GM19043 (cell line): ENCODE data around the gene POLE.

ENCODE experiments used
- ATAC-seq: cut with Tn5 transposase; IDR thresholded peaks from one replicate; pipeline ENCODE4 v1.9.1; 2021; ENCODE audit warnings: low read depth; ENCODE audit not compliant: unreplicated experiment

Gene POLE

DNA sequence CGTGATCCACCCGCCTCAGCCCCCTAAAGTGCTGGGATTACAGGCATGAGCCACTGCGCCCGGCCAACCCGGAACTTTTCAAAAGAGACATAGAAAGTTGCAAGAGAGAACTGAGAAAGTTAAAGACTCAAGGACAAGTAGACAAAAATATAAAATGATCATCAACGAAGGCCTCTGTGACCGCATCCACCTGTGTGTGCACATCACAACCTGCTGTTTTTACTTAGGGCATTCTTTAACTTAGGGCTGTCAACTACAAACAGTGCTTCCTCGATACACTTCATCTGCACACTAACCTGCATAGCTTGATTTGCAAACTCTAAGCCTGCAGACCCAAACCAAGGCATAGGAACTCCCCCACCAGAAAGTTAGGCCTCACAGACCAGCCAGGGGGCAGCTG lies 53.7 kb downstream of the POLE start:
- ATAC-seq, result no peak

DNA sequence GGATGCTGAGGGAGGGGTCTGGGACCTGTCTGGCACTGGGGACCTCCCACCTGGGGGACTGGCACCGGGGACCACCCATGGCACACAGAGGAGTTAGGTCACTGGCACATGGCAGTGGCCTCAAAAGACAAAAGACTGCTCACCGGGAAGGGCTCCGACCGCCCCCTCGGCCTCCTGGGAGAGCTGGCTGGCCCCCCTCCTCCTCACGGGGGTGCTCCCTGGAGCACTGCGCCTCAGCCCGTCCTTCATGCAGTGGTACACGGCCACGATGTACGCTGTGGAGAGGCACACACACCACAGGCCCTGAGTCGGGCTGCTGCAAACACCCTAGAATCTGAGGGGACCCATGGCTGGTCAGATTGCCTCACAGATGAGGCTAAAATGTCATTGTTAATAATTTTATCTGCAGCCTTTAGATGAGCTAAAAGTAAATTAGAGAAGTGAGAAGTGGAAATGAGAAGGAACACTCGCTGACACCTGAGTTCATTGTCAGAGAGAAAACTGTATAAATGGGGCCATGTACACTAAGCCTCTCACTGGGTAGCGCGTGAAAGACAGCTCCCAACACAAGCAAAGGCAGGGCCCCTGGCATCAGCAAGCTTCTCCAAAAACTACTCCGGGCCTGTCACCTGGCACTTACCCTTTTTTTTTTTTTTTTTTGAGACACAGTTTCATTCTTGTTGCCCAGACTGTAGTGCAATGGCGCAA lies 54.5 kb downstream of the POLE start:
- ATAC-seq, result no peak

DNA sequence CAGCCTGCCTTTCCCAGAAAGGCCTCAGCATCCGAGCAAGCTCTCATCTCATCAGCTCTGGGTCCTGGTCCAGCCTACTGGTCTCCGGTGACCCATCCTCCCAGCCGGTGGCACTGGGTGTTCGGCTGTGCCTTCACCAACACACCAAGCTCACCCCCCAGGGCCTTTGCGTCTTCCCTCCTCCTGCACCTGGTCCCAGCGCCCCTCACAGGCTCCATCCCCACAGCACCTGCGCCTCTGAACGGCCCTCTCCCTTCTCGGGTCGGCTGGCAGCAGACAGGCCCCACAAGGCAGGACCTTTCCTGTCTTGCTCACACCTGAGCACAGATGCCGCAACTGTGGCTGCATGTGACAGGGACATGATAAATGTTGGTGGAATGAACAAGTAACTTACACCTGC lies 55.5 kb downstream of the POLE start:
- ATAC-seq, result no peak

DNA sequence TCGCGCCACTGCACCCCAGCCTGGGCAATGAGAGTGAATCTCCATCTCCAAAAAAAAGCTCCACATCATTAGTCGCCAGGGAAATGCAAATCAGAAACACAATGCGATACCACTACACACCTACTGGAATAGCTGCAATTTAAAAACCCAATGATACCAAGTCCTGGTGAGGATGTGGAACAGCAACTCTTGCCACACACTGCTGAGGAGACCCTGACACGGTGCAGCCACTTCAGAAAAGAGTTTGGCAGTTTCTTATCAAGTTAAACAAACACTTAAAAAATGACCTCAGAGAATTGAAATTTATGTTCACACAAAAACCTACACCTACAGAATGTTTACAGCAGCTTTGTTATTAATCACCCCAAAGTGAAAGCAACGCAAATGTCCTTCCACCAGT lies 56.5 kb downstream of the POLE start:
- ATAC-seq, result no peak

DNA sequence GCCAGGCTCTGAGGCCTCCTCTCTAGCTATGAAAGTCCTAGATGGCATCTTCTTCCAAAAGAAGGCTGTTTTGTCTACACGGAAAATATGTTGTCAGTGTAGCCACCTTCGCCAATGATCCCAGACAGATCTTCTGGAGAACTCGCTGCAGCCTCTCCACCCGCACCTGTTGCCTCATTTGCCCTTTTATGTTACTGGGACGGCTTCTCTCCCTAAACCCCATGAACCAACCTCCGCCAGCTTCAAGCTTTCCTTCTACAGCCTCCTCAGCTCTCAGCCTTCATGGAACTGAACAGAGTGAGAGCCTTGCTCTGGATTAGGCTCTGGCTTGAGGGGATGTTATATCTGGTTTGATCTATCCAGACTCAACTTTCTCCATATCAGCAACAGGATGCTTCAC lies 57.8 kb downstream of the POLE start:
- ATAC-seq, result no peak

DNA sequence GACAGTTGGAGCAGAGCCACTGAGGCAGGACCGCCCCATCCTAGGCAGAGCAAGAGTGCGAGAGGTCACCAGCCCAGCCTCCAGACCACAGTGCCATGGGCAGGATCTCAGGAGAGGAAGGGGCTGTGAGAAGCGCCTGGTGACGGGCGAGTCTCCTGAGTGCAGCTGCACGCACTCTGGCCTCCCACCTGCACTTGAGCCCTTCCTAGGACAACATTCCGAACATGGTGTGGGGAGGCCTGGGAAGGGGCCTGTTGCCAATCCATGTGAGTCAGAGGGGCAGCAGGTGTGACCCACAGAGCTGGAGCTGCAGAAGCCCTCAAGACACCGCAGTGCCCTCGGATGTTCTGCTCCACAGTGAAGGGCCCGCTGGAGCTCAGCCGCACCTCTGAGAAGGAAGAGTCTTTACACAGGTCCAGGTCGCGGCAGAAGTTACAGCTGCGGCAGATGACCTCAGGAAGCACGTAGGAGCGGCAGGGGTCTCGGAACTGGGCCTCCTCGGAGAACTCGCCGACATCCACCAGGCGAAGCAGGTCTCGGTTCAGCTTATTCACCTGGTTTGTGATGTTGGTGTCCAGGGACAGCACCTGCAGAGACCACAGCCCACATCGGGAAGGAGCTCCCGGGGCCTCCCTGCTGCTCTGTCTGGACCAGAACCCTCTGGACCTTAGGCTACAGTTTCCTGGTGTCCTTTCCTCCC lies 61.3 kb downstream of the POLE start:
- ATAC-seq, result no peak

DNA sequence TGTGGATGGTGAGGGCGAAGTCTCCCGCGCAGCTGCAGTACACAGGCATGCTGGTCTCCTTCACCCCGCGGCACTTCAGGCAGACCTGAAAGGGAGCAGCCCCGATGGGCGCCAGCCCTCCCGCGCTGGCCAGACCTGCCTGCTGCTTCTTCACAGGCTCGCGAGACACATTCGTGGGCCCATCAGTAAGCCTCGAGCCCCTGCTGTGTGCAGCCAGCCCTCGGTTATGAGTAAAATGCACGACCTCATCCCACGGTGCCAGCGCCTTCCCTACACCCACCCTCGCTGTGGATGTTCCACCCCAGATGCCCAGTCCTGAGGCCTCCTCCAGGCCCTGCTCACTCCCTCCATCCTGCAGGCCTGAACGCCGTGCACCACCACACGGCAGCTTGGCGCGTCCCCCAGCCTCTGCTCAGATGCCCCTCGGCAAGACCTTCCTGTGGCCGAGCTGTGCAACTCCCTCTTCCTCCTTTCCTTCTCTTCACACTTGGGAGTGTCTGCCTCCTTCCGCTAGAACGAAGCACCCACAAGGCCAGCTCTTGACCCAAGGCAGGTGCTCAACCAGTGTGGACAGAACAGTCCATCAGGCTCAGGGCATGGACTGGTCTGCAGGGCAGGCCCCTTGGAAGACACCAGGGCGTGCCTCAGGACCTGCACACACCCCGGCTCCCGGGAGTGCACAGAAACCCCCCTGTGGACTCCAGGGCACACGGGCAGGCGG lies 62.1 kb downstream of the POLE start:
- no peak for ATAC-seq

DNA sequence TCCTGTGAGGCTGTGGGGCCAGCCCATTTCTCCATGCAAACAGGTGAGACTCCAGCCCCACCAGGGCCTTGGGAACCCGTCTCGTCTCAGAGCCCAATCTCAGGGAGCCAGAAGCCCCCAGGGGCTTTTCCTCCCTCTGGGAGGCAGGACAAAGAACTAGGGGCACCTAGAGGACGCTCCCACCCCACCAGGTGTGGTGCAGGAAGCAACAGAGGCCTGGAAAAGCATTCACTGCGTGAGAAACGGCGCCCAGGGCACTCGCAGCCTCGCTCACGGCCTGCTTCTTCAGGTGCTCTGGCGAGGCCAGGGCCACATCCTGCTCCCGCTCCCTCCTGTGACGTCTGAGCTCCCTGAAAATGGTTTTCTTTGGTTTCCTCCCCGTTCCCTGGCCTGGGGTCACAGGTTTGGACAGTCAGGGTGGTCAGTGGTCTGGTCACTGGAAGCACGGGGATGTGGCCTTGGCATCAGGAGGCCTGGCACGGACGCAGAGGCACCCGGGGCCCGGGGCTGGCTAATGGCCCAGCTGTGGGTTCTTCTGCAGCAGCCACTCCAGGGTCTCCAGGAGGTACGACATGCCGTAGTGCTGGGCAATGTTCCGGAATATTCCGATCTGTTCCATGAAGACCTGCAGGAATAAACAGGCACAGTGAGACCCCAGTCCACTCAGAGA lies 62.8 kb downstream of the POLE start:
- no peak for ATAC-seq

DNA sequence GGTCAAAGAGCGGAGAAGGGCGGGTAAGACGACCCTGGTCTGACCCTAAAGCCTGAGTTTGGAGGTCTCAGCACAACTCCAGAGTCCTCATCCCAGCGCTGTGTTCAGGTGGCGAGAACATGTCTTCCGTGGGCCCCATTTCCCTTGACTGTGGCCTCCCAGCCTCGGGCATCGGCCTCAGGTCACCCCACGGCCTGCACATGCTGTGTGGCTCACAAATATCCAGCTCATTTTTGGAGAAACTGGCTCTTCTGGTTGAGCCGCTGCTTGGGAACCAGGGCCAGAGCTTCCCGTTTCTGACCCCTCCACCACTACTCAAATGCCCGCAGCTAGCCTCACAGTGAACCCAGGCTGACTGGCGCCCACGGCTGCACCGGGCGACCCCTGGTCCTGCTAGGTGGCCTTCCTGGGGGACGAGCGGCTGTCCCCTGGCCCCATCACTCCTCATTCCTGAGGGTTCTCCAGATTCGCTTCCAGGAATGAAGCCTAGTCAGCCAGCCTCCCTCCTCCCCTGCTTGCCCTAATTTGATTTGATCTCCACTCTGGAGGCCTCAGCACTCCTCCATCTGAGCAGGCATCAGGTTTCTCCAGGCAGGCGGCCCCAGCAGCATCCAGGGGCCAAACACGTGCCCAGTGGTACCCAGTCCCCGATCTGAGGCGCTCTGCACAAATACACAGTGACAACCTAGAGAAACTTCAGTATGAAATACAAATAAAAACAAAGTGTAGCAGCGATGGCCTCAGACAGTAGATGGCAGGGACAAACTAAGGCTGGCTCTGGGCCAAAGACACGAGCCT lies 63.9 kb downstream of the POLE start:
- no peak for ATAC-seq

DNA sequence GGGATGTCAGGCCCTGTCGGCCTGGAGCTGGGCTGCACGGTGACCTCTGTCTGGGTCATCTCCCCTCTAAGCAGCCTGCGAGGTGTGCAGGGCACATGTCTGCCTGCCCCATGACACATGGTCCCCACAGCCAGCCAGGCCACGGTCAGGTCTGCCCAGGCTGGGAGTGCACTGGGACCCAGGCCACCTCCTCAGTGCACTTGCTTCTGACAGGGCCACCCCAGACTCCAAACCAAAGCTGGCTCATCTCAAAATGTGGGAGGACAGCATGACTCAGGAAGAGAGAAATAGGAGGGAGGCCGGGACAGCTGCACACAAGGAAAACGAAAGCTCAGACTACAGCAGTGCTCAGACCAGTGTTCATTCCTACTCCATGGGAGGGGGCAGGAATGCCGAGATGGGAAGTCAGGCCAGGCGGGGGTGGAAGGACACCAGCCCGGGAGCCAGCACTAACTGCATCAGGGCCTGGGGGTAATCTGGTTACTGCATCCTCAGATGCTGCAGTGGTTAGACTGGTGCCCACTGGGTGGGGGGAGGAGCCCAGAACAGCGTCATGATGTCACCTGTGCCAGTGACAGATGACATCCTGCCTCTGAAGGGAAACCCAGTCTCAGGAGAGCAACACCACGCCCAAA lies 64.6 kb downstream of the POLE start:
- ATAC-seq, result no peak

DNA sequence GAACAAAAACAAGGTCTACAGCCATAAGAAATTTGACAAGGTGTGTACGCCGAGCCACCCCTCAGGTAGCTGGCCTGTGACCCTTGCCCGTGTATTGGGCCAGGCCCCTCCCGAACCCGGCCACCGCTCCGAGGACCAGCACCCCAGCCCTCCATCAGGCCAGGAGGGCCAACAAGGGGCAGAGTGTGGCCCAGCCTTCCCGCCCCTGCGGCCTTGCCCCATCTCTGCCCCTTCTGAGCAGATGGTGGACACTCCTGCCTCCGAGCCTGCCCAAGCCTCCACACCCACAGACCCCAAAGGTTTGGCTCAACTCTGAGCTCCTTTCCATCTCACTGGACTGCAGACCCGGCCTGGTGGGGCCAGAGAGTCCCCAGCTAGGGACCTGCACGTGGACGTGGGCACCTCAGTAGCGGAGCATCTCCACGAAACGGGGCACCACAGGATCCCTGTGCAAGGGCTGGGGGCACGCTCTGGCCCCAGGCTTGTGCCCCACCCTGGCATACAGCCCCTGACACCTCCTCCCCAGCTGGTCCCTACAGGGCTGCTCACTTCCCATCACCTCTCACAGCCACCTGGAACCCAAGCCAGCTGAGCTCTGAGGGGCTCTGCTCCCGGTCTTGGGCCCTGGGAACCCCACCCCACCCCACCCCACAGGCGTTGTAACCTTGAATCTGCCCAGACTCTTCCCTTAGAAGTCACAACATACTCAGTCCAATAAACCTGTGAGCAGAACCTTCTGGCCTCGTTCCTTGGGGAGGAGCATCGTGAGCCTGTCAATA lies 65.3 kb downstream of the POLE start:
- no peak for ATAC-seq

DNA sequence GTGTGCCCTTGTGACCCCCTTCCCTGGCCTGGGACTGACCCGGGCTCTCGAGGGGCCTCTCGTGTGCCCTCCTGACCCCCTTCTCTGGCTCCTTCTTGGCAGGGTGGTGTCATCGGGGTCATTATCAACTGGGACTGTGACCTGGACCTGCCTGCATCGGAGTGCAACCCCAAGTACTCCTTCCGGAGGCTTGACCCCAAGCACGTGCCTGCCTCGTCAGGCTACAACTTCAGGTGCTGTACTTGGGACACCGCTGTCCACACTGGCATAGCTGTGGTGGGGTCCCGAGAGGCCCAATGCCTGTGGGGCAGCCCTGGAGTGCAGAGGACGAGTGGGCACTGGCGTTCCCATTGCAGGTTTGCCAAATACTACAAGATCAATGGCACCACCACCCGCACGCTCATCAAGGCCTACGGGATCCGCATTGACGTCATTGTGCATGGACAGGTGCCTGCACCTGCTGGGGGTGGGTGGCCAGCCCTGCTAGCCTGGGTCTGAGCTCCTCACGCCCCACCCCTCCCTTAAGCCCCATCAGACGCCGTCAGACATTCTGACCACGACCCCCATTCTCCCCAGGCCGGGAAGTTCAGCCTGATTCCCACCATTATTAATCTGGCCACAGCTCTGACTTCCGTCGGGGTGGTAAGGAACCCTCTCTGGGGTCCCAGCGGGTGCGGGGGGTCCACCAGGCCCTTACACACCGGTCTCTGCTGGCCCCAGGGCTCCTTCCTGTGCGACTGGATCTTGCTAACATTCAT lies 66.1 kb downstream of the POLE start:
- no peak for ATAC-seq

DNA sequence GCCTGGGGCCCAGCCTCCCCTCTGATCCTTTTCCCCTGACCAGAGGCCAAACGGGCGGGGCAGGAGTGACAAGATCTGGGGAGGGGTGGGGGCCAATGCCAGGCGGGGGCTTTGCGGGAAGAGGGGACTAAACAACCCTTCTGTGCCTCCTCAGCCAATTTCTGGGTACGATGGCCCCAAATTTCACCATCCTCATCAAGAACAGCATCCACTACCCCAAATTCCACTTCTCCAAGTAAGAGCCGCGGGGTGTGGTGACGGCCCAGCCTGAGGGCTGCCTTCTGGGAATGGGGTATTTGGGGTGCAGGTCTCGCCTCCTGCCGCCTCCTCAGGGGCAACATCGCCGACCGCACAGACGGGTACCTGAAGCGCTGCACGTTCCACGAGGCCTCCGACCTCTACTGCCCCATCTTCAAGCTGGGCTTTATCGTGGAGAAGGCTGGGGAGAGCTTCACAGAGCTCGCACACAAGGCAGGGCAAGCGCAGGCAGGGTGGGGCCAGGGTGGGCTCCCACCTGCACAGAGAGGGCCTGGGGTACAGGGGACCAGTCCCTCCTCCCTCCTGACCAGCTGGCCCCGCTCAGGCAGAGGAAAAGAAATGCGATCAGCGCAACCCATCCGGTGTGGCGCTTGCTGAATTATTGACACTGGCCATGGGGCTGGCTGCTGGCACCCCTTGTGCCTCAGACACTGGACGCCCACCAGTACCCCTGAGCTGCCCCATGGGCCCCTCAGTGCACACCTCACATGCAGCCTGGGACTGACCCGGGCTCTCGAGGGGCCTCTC lies 66.8 kb downstream of the POLE start:
- no peak for ATAC-seq

DNA sequence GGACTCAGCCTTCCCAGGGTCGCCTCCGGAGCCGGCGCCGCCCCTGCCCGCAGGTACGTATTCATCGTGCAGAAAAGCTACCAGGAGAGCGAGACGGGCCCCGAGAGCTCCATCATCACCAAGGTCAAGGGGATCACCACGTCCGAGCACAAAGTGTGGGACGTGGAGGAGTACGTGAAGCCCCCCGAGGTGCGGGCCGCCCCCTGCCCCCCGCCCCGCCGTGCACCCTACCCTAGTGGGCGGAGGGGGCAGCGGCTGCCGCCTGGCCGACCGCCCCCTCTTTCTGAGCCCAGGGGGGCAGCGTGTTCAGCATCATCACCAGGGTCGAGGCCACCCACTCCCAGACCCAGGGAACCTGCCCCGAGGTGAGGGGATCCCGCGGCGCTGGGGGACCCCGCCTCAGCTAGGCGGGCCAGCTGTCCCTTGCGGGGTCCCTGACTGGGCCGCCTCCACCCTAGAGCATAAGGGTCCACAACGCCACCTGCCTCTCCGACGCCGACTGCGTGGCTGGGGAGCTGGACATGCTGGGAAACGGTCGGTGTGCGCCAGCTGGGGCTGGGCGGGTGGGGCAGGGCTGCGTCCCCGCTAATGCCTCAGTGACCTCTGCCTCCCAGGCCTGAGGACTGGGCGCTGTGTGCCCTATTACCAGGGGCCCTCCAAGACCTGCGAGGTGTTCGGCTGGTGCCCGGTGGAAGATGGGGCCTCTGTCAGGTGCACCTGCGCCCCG lies 67.6 kb downstream of the POLE start:
- no peak for ATAC-seq

DNA sequence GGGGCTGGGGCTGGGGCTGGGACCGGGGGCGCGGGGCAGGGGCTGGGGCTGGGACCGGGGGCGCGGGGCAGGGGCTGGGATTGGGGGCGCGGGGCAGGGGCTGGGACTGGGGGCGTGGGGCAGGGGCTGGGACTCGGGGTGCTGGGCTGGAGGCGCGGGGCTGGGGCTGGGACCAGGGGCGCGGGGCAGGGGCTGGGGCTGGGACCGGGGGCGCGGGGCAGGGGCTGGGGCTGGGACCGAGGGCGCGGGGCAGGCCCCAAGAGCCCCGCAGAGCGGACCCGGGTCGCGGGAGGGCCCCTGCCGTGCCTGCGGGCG lies 68.1 kb downstream of the POLE start:
- no peak for ATAC-seq

DNA sequence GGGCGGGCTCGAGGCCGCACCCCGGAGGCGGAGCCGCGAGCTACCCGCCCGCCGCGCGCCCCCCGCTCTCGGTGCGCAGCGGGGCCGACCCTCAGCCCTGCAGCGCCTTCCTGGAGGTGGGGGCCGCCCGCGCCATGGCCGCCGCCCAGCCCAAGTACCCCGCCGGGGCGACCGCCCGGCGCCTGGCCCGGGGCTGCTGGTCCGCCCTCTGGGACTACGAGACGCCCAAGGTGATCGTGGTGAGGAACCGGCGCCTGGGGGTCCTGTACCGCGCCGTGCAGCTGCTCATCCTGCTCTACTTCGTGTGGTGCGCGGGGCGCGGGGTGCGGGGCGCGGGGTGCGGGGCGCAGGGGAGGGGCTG lies 68.5 kb downstream of the POLE start, which contains the start of gene P2RX2:
Gene P2RX2, plus strand, starts transcription at position 94 of the 361 bp plus-strand sequence. Its CDS starts 41 bp downstream, at position 135.
- no peak for ATAC-seq
